HepG2 (cell line): ENCODE data around the gene ZFAND4. TPM values are rescaled to one million over a fixed set of nuclear protein-coding genes. Genes with fewer than 3 reads are reported as not detected.

Source experiments
- ATAC-seq: fragments of 200-7000 bp; cut with Tn5 transposase; 3 replicates; pipeline ENCODE4 v1.9.1; 2020; ENCODE audit warnings: mild to moderate bottlenecking, moderate library complexity
- BruUV-seq: library from RNA; stranded (reverse); fragments of 400-500 nt; replicated peaks from 2 replicates; lab custom pipeline; 2021; lab: Mats Ljungman, UMichigan
- CTCF ChIA-PET: fragments of 300-600 bp; formaldehyde crosslinking; extraction: SDS; loops from one replicate; lab custom pipeline; 2021; ENCODE audit warnings: low total read pairs, inconsistent platforms, low intra/inter-chr PET ratio; lab: Yijun Ruan, JAX
- POLR2A ChIA-PET: fragments of 350-600 bp; sonication (Branson Sonifier 250); formaldehyde crosslinking; loops from one replicate; lab custom pipeline; 2020; ENCODE audit warnings: antibody characterized with exemption, inconsistent platforms; lab: Yijun Ruan, JAX
- DNase-seq: peaks from one replicate; pipeline ENCODE4 v3.0.0-alpha.2; 2015; ENCODE audit warnings: low spot score
- FAIRE-seq: peaks from 3 replicates; lab custom pipeline; 2011; peaks lifted over from hg19 to GRCh38; lab: Jason Lieb, UNC
- H2AFZ ChIP-seq: one replicate; pipeline ENCODE4 v1.6.1; 2011; ENCODE audit warnings: low read length, inconsistent platforms
- H3K27ac ChIP-seq: fragments of 300-600 bp; 3 replicates; pipeline ENCODE4 v1.8.0; 2011; ENCODE audit warnings: mixed run types, mild to moderate bottlenecking, mixed read lengths, low read length, inconsistent platforms; ENCODE audit not compliant: insufficient read depth; ENCODE audit errors: extremely low read length
- H3K27me3 ChIP-seq, 2 experiments: fragments of 200-600 bp in 1 of 2; 2 replicates in 1 of 2; 3 replicates in 1 of 2; pipeline versions ENCODE4 v1.6.0 to v1.8.0; 2011; ENCODE audit warnings: low read length in 2 of 2, mild to moderate bottlenecking in 2 of 2, moderate library complexity in 2 of 2, inconsistent platforms in 1 of 2; ENCODE audit not compliant: insufficient read depth in 2 of 2, control insufficient read depth in 1 of 2
- H3K36me3 ChIP-seq, 2 experiments: fragments of 200-600 bp in 1 of 2; replicated peaks in 1 of 2; 2 replicates in 1 of 2; 3 replicates in 1 of 2; pipeline versions ENCODE4 v1.5.1 to v1.8.0; 2011; ENCODE audit warnings: low read length in 2 of 2, inconsistent platforms in 1 of 2; ENCODE audit not compliant: insufficient read depth in 2 of 2, control insufficient read depth in 1 of 2
- H3K4me1 ChIP-seq: 2 replicates; pipeline ENCODE4 v1.5.1; 2012; ENCODE audit warnings: low read length, inconsistent platforms; ENCODE audit not compliant: insufficient read depth
- H3K4me2 ChIP-seq: 2 replicates; pipeline ENCODE4 v1.6.0; 2011; ENCODE audit warnings: low read depth, low read length, inconsistent platforms
- H3K4me3 ChIP-seq, 3 experiments: fragments of 200-600 bp in 1 of 3; sonication (generic), shearing (Covaris generic) in 1 of 3; replicated peaks in 1 of 3; 2 replicates each; pipeline ENCODE4 v1.5.1; 2011 to 2016; ENCODE audit warnings: low read length in 3 of 3, inconsistent platforms in 2 of 3, low read depth in 2 of 3, mild to moderate bottlenecking in 2 of 3, control low read depth in 1 of 3, mixed read lengths in 1 of 3; ENCODE audit not compliant: insufficient read depth in 1 of 3
- H3K79me2 ChIP-seq: one replicate; pipeline ENCODE4 v1.6.1; 2011; ENCODE audit warnings: low read length, inconsistent platforms; ENCODE audit not compliant: insufficient read depth
- H3K9ac ChIP-seq: 2 replicates; pipeline ENCODE4 v1.6.0; 2011; ENCODE audit warnings: mild to moderate bottlenecking, low read depth, low read length, inconsistent platforms; ENCODE audit not compliant: insufficient read depth
- H3K9me3 ChIP-seq: 2 replicates; pipeline ENCODE4 v1.5.1; 2012; ENCODE audit warnings: mild to moderate bottlenecking, low read length
- H4K20me1 ChIP-seq: 2 replicates; pipeline ENCODE4 v1.6.0; 2011; ENCODE audit warnings: inconsistent platforms, mild to moderate bottlenecking, low read length, moderate library complexity; ENCODE audit not compliant: insufficient read depth
- ATRX ChIP-seq: sonication (generic); formaldehyde crosslinking; IDR thresholded peaks from 2 replicates; pipeline ENCODE4 v1.4.0; 2020; ENCODE audit warnings: missing genetic modification reagents, borderline replicate concordance
- IKZF1 ChIP-seq: fragments of 450-650 bp; IDR thresholded peaks from 2 replicates; pipeline ENCODE4 v1.7.1; 2016
- KDM6A ChIP-seq: IDR thresholded peaks from 2 replicates; pipeline ENCODE4 v1.6.1; 2016; ENCODE audit warnings: low read depth
- KLF16 ChIP-seq, 2 experiments: sonication (generic) in 1 of 2; formaldehyde crosslinking in 1 of 2; IDR thresholded peaks; 2 replicates each; pipeline versions ENCODE4 v1.6.1 to v1.8.0; 2016 to 2023; ENCODE audit warnings: missing genetic modification reagents in 2 of 2, missing compliant biosample characterization in 1 of 2
- MEIS2 ChIP-seq: sonication (generic); formaldehyde crosslinking; IDR thresholded peaks from 2 replicates; pipeline ENCODE4 v1.9.0; 2021; ENCODE audit warnings: mild to moderate bottlenecking, missing genetic modification reagents
- MTF1 ChIP-seq: sonication (generic); formaldehyde crosslinking; IDR thresholded peaks from 2 replicates; pipeline ENCODE4 v1.5.0; 2020; ENCODE audit warnings: missing genetic modification reagents
- POLR2G ChIP-seq: fragments of 200-400 bp; formaldehyde crosslinking; IDR thresholded peaks from 2 replicates; pipeline ENCODE4 v1.6.1; 2018; ENCODE audit warnings: mild to moderate bottlenecking, low read depth, low read length, moderate library complexity
- RFX3 ChIP-seq: IDR thresholded peaks from 2 replicates; pipeline ENCODE4 v1.6.1; 2016; ENCODE audit warnings: missing biosample characterization, missing genetic modification reagents
- RNF2 ChIP-seq: fragments of 450-650 bp; conservative IDR thresholded peaks from 2 replicates; pipeline ENCODE4 v1.6.1; 2016; ENCODE audit warnings: low read depth
- RORA ChIP-seq: sonication (generic); formaldehyde crosslinking; IDR thresholded peaks from 2 replicates; pipeline ENCODE4 v1.5.0; 2020; ENCODE audit warnings: mild to moderate bottlenecking, missing genetic modification reagents, moderate library complexity
- TOPORS ChIP-seq: sonication (generic); formaldehyde crosslinking; IDR thresholded peaks from 2 replicates; pipeline ENCODE4 v1.8.0; 2023; ENCODE audit warnings: mild to moderate bottlenecking, missing genetic modification reagents
- TP53 ChIP-seq: sonication (generic); formaldehyde crosslinking; conservative IDR thresholded peaks from 2 replicates; pipeline ENCODE4 v1.4.0; 2020; ENCODE audit warnings: missing genetic modification reagents
- ZBTB38 ChIP-seq: sonication (generic); formaldehyde crosslinking; IDR thresholded peaks from 2 replicates; pipeline ENCODE4 v1.5.1; 2020; ENCODE audit warnings: mild to moderate bottlenecking, missing genetic modification reagents
- ZIK1 ChIP-seq: sonication (generic); formaldehyde crosslinking; IDR thresholded peaks from 2 replicates; pipeline ENCODE4 v1.5.0; 2020; ENCODE audit warnings: mild to moderate bottlenecking, low read depth, missing genetic modification reagents, borderline replicate concordance
- ZNF530 ChIP-seq: sonication (generic); formaldehyde crosslinking; IDR thresholded peaks from 2 replicates; pipeline ENCODE4 v1.5.0; 2020; ENCODE audit warnings: low read depth, mild to moderate bottlenecking, missing genetic modification reagents
- ZNF567 ChIP-seq: sonication (generic); formaldehyde crosslinking; IDR thresholded peaks from 2 replicates; pipeline ENCODE4 v1.8.1; 2023; ENCODE audit warnings: mild to moderate bottlenecking, missing genetic modification reagents, borderline replicate concordance
- WGBS: methylation state at CpG from one replicate; pipeline ENCODE4 v1.1.6; 2017; ENCODE audit warnings: low lambda C conversion rate; 5-methylcytosine and 5-hydroxymethylcytosine counted together
- in situ Hi-C: cut with HindIII; loops from 2 replicates; pipeline ENCODE4 v1.10.0; 2017; ENCODE audit warnings: low pct_unique_long_range_greater_than_20kb; ENCODE audit not compliant: extremely low pct_ligation_motif_present
- intact Hi-C: fragments of 100-400 bp; cut with micrococcal nuclease; formaldehyde crosslinking; loops from one replicate; pipeline ENCODE4 v1.10.0; 2022; ENCODE audit not compliant: unreplicated experiment
- polyA plus RNA-seq, 8 experiments: library from polyadenylated mRNA; depleted of rRNA in 3 of 8; stranded (reverse) in 7 of 8; unstranded in 1 of 8; fragments of >200 nt; fragmentation: Illumina TruSeq in 4 of 8; extraction: Trizol in 4 of 8; gene quantifications; 2 replicates each; pipeline versions ENCODE4 v1.2.1 to v1.2.3, GENCODE V29; 2011 to 2016; ENCODE audit warnings: low read depth in 4 of 8, missing spikeins in 1 of 8, mixed read lengths in 1 of 8; ENCODE audit not compliant: insufficient read depth in 1 of 8
- total RNA-seq, 5 experiments: library from RNA; depleted of rRNA; stranded (reverse); fragments of >200 nt; fragmentation: Illumina TruSeq; extraction: Trizol; gene quantifications; 2 replicates each; pipeline ENCODE4 v1.2.3, GENCODE V29; 2016; ENCODE audit warnings: low read depth in 1 of 5
- TF ChIP-seq, protein P1 (sequence below): sonication (generic); formaldehyde crosslinking; IDR thresholded peaks from 2 replicates; pipeline ENCODE4 v1.9.0; 2022; ENCODE audit warnings: missing genetic modification reagents, mild to moderate bottlenecking, borderline replicate concordance
- TF ChIP-seq, protein P2 (sequence below): sonication (generic); formaldehyde crosslinking; IDR thresholded peaks from 2 replicates; pipeline ENCODE4 v1.8.0; 2022; ENCODE audit warnings: mild to moderate bottlenecking, missing genetic modification reagents, moderate library complexity
- TF ChIP-seq, protein P3 (sequence below): sonication (generic); formaldehyde crosslinking; IDR thresholded peaks from 2 replicates; pipeline ENCODE4 v1.4.0; 2020; ENCODE audit warnings: missing genetic modification reagents

Gene ZFAND4
- total and polyA plus RNA-seq, 2 of the 13 experiments (the other 11 are each of a cell fraction or from before 2014, with no cell fraction given), result 2.9 to 9.2 TPM

DNA sequence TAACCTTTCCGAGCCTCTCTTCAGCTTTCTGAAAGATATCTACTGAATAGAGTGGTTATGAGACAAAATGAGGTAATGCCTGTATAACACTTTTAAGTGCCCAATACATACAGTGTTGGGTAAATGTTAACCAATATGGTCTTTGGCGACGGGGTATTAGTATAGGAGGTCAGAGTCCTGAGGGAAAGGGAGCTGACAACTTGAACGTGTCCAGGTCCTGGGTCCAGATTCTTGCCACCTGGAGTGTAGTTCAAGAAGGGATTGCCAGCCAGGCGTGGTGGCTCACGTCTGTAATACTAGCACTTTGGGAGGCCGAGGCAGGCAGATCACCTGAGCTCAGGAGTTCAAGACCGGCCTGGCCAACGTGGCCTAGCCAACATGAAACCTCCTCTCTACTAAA, 76.0 kb downstream of the ZFAND4 start:
- no peak; the same call in 2 of the 3 replicates for ATAC-seq
- intact Hi-C loops, result loop anchor here (5.0 kb wide), 2 partner anchors 76 to 94 kb away; partner anchors contain the start of gene ZFAND4
- Histone ChIP-seq H3K27me3 (no peaks in the 10 kb centered on the region; a peak in 1 of 5 replicates), H2AFZ (peak overlapping the region; percentile 70), H3K27ac (no peak overlapping the region), H3K36me3 (peaks cover 0 to 4% of the 10 kb centered on the region in 2 experiments; a peak in 1 of 5 replicates), H3K4me2 (peak overlapping the region; percentile 94), H3K9ac (peak overlapping the region; percentile 24; the same call in 1 of the 2 replicates), H3K9me3 (no peaks in the 10 kb centered on the region), H4K20me1 (no peaks in the 10 kb centered on the region), H3K4me1 (peaks cover 70% of the 10 kb centered on the region), H3K4me3 (peak overlapping the region in 1 of 3 experiments; percentile 9; a peak in 3 of 6 replicates), H3K79me2 (peaks cover 21% of the 10 kb centered on the region)
- no peak for FAIRE-seq
- TF ChIP-seq TP53 (CRISPR knock-in tag) (no peak), ZNF530 (no peak), KDM6A (no peak), ZBTB38 (CRISPR knock-in tag) (no peak), ATRX (CRISPR knock-in tag) (no peak), ZIK1 (CRISPR knock-in tag) (no peak), RORA (no peak), MEIS2 (no peak), RFX3 (no peak), POLR2G (no peak), ZNF567 (CRISPR knock-in tag) (no peak), IKZF1 (no peak), KLF16 (CRISPR knock-in tag; IDR thresholded peaks at IDR 0.05) (no peak), TOPORS (CRISPR knock-in tag) (no peak), RNF2 (no peak), MTF1 (CRISPR knock-in tag) (no peak)
- TF ChIP-seq, protein P1, sequence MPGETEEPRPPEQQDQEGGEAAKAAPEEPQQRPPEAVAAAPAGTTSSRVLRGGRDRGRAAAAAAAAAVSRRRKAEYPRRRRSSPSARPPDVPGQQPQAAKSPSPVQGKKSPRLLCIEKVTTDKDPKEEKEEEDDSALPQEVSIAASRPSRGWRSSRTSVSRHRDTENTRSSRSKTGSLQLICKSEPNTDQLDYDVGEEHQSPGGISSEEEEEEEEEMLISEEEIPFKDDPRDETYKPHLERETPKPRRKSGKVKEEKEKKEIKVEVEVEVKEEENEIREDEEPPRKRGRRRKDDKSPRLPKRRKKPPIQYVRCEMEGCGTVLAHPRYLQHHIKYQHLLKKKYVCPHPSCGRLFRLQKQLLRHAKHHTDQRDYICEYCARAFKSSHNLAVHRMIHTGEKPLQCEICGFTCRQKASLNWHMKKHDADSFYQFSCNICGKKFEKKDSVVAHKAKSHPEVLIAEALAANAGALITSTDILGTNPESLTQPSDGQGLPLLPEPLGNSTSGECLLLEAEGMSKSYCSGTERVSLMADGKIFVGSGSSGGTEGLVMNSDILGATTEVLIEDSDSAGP (CRISPR knock-in tag), result no peak
- TF ChIP-seq, protein P2, sequence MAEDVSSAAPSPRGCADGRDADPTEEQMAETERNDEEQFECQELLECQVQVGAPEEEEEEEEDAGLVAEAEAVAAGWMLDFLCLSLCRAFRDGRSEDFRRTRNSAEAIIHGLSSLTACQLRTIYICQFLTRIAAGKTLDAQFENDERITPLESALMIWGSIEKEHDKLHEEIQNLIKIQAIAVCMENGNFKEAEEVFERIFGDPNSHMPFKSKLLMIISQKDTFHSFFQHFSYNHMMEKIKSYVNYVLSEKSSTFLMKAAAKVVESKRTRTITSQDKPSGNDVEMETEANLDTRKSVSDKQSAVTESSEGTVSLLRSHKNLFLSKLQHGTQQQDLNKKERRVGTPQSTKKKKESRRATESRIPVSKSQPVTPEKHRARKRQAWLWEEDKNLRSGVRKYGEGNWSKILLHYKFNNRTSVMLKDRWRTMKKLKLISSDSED (CRISPR knock-in tag), result no peak
- TF ChIP-seq, protein P3, sequence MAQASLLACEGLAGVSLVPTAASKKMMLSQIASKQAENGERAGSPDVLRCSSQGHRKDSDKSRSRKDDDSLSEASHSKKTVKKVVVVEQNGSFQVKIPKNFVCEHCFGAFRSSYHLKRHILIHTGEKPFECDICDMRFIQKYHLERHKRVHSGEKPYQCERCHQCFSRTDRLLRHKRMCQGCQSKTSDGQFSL (CRISPR knock-in tag), result no peak
- ChIA-PET CTCF (no interaction called here), POLR2A (interaction anchor here (0.9 kb wide), 1 partner anchor 39 kb away, joined by 3 read pairs; no protein-coding TSS in a partner anchor)
- WGBS, result 21% methylated on average over 9 of the region's 9 CpGs
- in situ Hi-C loops, result no loop called here
- DNase-seq, result no peak
- no TSS peak for BruUV-seq
